Stimulated activated CD4-positive, alpha-beta T cell treated with anti-CD3 and anti-CD28 coated beads, Interleukin-12 subunit alpha, Interleukin-12 subunit beta, amount 100 ng/mL, for 4 hours (primary cell): ENCODE results near the gene NADK2.

ENCODE experiments used
- DNase-seq: peaks from one replicate; pipeline ENCODE4 v3.0.0-alpha.2; 2020

Gene NADK2

DNA sequence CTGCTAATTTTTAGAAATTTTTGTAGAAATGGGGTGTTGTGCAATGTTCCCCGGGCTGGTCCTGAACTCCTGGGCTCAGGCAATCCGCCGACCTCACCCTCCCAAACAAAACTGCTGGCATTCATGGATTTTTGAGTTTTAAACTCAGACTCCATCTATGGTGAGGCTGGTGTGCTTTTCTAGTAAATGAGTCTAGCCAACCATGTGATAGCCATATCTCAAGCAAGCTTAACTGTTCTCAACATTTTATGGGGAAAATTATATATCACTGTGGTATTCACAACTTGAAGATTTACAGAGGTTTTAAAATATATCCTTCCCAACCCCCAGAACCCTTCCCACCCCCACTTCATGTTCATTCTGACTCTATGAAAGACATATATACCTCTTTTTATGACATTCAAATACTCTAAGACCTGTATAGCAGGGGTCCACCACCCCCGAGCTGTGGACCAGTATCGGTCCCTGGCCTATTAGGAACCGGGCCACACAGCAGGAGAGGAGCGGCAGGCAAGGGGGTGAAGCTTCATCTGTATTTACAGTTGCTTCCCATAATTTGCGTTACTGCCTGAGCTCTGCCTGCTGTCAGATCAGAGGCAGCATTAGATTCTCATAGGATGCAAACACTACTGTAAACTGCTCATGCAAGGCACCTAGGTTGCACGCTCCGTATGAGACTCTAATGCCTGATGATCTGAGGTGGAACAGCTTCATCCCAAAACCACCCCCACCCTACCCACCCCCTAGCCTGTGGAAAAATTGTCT is 4.5 kb upstream of the NADK2 start:
- no peak for DNase-seq

DNA sequence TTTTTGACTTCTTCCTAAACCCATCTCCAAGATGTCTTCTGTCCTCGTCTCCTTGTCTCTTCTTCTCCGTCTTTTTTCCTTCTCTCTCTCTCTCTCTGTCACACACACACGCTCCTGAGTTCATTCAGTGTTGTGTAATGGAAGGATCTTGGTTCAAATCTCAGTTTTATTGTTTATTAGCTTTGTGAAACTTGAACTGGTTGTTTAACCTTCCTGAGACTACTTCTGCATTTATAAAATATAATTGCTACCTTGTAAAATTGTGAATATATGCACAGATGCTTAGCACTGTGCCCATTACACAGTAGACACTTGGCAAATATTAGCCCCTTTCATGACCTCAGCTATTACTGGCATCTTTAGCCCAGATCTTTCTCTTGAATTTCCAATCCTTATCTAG is 2.4 kb upstream of the NADK2 start:
- DNase-seq = no peak

DNA sequence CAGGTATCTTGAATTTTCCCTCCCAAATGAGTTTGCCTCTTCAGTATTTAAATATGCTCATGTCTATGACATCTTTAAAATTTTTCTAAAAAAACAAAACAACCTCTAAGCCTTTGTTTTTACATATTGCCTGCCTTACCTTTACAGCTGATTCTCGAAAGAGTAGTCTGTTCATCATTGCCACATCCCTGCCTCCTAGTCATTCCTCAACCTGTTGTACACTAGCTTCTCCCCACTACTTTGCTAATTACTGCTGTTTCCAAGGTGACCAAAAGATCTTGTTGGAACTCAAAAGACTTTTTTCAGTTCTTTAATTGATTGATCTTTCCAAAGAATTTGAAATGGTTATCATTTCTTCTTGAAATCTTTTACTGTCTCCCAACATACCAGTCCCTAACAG is 1.9 kb upstream of the NADK2 start:
- no peak for DNase-seq

DNA sequence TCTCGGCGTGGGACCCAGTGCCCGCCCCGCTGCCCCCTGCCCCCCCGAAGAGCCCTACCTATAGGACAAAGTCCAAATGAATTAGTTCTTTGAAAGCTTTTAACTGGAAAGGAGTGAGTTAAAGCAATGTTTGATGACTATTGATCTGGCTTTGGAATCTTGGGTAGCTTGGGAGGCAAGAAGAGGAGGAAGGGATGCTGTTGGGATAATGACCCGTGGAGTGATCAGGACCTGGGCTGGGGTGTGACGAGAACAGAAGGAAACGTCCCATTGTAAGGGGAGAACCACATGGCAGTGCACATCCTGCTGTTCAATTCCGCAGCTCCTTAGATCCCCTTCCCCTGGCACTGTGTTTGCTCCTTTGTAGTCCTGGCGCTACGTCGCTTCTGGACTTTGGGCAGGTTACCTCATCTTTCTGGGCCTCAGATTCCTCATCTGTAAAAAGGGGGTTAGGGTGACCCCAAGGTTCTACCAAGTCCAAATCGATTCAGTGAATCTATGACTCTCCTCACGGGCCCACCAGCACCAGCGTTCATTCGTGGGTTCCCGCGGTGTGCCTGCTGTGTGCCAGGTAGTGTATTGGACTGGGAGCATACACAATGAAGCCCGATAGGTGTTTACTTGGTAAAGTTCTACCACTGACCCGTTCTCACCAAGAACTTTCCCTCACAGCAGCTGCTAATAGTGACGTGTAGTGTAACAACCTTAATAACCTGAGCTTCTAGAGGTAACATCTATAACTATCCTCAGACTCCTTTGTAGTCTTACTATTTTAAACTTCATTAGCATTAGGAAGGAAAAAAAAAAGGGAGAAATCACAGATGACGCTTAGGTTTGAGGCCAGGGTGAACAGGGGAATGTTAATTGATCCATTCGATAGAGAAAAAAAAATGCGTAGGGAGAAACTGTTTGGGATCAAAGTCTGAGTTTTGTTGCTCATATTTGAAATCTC is 1.1 kb upstream of the NADK2 start:
- DNase-seq = no peak

DNA sequence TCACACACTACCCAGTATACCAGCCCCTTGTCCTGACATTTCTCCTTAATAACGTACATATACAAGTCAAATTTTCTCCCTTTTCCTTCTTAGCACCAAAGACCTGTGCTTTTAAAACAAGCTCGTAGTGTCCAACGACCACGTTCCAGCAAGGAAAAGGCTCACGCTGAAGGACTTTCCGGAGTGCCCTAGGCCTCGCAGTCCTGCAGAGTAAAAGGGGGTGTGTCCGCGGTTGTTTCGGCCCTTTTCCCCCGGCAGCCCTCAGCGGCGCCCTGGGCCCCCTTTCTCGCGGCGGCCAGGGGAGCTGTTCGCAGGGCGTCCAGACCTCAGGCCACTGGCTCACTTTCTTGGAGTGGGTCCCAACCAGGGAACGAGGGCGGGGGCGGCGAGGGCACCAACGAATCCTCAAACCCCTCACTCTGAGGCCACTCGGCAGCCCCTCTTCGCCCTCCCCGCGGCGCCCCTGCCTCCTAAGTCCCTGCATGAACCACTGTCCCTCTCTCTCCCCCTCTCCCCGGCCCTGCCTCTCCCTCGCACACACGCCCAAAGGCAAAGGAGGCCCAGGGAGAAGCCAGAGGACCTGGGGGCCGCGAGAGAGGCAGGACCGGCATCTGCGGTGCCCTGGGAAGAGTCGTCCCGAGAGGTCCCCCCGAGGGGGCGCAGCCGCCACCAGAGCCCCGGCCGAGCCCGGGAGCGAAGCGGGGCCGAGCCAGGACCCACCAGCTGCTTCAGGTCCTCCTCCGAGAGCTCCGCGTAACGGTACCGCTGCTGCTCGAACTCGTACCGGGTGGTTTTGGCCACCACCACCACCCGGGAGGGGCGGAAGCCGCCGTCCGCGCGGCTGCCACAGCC is 720 bp downstream of the NADK2 start:
- peak; percentile 34 for DNase-seq

DNA sequence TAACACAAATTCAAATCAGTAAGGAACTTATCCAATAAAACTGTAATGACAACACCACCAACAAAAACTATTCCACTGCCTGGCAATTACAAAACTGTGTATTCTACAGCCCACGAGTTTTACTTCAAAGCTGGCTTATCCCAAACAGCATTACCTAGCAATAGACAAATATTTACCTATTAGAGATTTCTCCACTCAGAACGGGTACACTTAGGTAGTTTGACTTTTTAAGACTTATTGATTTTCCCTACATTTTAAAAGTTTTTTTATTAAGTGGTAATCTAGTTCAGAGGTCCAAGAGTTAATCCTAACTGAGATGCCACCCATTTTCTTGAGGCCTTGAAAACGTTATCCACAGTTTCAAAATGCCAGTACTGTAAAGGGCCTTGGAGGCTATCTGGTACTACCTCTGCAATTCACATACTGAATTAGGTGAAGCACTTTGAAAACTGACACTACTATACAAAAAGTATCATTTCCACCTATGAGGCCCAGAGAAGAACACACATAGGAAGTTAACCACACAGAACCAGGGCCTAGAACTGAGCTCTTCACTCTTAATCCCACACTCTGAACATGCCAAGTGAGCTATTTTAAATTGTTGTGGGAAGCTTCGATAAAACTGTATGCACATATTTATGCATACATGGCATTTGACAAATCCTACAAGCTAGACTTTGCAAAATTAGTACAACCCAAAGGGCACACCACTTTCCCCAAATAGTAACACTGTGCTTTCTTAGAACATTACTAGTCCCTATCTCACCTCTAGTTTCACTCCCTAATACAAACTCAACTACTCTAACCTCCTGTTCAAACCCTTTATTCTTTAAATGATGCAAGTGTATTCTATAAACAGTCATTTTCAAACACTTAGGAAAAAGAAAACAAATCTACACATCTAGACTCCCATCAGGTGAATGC is 2.1 kb downstream of the NADK2 start:
- DNase-seq = no peak

DNA sequence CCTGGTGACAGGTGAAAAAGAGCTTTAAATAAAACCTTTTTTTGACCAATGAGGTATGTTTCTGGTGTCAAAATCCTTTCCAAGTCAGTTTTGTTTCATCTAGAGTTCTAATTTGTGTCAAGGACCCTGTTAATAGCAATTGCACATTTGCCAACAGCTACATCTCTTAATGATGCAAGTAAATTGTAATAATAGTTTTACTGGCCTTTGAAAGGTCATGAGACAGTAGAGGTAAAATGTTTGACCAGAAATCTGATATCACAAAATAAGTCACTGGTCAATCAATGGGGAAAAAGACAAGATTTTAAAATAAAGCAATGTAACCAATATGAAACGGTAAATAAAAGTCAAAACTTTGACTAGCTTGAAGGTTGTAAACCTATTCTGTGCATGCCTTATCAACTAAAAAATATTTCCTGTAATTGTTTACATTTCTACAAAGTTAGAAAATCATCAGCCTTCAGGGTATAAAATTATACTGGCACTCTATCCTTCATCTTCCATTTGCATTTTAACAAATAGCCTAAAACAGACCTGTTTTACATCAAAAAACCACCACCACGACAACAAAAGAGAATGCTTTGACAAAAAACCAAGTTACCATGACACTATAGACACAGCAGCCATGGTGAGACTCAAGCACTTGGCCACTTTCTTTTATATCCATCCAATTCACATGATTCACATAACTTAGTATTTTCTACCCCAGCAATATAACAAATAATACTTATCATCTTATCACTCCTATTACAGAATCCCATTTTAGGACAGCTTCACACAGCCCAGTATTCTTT is 3.0 kb downstream of the NADK2 start:
- no peak for DNase-seq

DNA sequence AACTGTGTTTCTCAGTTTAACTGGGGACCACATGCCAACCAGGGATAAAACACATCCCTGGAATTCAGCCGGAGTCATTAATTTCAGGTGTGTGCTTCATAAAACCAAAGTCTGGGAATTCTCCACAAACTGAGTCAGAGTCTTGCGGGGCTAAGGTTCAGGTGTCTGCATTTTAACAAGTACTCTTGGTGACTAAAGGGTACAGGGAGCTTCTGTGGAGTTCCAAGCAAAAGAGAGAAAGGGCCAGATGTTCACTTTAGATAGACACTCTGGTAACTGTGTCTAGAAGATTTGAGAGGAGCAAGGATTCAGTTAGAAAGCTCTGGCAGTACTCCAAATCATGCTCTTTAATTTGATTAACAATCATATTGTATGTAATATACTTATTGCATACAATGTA is 4.0 kb downstream of the NADK2 start:
- no peak for DNase-seq

DNA sequence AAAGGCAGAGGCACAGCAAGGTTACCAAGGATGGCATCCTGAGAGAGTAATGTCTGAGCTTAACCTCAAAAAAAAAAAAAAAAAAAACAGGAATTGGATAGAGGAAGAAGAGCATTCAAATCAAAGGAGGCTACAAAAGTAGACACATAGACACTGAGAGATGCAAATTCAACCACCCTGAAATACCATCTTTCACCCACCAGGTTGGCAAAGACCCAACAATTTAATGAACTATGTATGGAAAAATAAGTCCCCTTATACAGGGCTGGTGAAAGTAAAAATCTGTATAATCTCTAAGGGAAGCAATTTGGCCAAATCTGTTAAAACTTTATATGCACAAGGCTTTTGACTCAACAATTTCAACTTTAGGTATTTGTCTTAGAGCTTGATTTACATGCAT is 4.9 kb downstream of the NADK2 start:
- DNase-seq = no peak

DNA sequence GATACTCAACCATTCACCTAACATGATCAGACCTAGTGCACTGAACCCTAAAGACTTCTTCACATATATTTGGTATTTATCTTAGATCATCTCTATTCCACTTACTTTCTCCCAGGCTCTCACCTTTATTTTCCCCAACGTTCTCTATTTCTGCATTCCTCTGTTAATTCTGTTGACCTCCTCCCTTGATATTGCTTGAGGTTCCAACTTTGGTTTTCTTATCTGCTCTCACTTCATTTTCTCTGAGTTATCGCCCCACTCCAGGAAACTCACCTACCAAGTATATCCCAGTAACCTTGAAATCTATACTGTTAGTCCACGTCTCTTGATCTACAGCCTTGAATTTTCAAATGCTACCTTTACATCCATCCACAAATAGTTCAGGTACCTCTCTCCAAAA is 9.2 kb downstream of the NADK2 start:
- DNase-seq = no peak

DNA sequence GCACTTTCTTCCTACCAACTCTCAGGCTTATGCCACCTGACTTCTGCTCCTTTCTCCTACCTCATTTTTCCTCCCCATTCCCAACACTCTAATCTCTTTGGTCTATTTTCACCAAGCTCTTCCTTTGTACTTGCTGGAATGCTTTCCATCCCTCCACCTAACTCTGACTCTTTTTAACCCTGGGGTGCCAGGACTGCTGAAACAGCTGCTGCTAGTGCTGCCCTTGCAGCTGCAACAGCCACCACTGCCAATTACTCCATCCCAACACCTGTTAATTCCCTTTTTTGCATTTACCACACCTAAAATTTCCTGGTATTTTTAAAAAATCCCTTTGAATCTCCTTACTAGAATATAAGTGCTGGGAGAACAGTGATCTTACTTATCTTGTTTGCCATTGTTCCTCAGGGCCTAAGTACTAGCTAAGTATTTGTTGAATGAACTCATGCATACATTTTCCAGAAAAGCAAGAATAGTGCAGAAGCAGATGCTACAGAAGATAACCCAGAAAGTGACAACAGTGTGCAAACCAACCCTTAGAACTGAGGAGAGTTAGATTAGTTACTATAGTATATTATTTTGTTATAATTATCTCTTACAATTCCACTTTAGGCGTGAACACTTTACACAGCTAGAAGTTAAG is 11.5 kb downstream of the NADK2 start:
- DNase-seq = no peak

DNA sequence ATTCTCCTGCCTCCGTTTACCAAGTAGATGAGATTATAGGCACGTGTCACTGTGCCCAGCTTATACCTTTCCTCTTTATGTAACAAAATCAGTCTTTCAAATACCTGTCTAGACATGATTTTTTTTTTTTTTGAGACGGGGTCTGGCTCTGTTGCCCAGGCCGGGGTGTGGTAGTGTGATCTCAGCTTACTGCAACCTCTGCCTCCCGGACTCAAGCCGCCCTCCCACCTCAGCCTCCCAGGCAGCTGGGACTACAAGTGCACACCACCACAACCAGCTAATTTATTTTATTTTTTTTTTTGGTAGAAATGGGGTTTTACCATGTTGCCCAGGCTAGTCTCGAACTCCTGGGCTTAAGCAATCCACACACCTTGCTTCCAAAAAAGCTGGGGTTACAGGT is 13.2 kb downstream of the NADK2 start:
- no peak for DNase-seq

DNA sequence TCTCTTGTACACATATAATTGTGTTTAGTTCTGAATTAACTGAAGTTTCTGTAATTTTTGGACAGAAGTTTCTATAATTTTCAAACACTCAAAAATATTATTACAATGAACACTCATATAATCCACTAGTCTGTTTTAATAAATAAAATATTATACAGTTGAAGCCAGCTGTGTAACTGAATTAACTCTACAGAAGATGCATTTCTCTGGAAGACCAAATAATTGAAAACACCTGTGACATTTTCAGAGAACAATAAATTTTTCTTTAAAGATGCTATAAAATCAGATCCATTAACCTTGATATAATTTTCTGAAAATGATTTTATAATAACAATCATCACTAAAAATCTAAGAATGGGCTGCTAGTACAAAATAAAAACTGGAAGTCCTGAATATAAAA is 14.7 kb downstream of the NADK2 start:
- DNase-seq = no peak

DNA sequence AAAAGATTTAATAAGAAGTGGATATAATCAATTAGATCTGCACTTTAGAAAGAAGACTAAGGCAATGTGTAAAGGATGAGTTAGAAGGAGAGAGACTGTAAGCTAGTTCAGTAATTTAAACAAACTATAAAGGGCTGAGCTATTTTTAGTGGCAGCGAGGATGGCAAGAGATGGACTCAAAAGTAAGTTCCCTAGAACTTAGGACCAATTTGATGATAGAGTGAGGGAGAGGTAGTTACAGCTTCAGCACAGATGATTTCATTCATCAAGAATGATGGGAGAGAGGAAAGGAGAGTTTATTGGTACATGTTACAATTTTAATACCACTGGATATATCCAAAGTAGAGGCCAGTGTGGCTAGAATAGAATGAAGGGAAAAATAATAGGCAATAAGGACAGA is 19.1 kb downstream of the NADK2 start:
- DNase-seq = no peak

DNA sequence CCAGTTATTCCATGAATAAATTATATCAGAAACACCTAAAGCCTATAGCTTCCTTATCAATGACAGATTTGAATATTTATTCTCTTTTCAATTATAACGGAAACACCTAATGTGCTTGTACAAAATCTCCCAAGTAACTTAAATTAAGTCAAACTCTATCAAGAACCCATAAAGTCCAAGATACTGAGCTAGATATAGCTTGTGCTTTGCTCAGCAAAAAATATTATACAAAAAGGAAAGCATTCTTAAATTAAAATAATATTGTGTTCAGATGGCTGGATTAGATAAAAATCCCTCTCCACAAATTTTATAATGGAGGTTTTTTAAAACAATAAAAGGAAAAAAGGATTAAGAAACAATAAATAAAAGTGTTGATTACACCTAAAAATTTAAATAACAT is 23.7 kb downstream of the NADK2 start:
- DNase-seq = no peak

DNA sequence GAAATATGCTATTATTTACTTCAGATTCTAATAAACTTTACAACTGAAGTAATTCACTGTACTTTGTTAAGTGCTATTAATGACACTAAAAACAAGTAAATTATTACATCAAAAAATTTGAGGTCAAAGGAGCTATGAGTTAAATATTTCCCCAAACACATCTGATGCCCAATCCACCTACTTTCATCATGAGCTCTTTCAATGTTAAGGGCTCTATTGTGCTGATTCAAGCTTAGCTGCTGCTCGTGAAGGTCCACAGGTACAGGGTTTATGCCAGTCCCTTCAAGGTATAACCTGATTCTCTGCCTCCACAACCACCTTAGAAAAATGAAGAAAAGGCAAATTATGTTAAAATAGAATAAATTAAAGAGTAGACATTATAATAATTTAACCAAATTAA is 24.2 kb downstream of the NADK2 start:
- no peak for DNase-seq

DNA sequence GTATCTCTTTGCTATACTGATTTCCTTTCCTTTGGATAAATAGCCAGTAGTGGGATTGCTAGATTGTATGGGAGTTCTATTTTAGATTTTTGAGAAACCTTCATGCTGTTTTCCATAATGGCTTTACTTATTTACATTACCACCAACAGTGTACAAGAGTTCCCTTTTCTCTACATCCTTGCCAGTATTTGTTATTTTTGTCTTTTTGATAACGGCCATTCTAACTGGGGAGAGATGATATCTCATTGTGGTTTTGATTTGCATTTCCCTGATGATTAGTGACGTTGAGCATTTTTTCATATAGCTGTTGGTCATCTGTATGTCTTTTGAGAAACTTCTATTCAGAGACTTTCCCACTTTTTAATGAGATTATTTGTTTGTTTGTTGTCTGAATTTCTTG is 25.8 kb downstream of the NADK2 start:
- no peak for DNase-seq

DNA sequence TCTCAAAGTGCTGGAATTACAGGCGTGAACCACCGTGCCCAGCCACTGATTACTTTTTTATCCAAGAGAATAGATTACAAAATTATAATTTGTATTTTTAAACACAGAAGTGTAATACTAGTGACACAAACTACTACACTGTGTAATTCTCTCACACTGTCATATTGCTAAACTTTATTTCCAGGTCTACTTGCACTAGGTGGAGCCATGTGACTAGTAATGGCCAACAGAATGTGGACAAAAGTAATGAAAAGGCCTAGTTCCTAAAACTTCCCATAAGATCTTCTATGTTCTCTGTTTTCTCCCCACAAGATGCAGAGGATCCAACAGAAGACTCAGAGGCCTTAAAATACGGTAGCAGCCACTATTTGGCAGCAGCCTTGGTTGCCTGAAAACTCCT is 27.3 kb downstream of the NADK2 start:
- DNase-seq = no peak

DNA sequence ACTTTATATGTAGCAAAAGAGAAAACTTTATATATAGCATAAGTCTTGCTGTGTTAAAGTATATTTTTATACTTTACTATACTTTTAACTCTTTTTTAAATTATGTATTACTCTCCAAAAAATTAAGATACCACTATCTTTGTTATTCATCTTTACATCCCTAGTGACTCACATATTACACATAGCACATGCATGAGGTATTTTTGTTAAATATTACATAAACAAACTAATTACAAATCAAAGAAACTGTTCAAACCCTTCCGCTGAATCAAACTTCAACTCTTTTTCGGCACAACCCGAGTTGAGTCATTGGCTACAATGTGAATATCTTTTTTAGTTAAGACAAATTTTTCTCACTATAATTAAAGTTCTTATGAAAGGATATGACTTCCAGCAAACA is 32.1 kb downstream of the NADK2 start:
- no peak for DNase-seq

DNA sequence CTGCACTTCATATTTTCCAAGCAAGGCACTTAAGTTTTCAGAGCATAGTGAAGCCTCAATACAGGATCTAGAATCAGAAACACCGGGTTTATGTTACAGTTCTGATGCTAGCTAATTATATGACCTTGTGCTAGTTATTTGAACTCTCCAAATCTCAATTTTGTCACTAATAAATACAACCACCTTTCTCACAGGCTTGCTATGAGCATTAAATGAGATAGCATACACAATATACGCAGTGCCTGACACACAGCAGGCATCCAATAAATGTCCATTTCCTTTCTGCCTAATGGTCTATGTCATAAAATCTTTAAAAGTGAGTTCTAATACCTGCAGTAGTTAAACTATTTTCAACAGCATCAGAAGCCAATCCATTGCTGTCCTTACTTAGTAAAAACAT is 32.9 kb downstream of the NADK2 start:
- DNase-seq = no peak

DNA sequence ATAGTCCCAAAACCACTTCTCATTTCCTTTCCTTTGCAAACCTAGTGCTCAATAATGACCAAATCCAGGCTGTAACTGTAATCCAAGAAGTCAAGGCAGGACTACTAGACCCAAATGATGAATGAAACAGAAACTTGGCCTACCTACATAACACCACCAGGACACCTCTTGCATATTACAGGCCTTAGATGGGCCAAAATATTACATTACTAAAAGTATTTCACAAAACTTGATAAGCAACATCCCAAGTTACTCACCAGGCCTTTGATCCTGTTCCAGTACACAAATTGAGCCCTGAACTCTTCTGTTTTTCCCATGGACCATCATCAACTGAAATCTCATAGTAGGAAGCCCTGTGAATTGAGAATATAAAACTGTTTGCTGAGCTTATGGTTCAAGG is 34.8 kb downstream of the NADK2 start:
- no peak for DNase-seq
